UCSD-AML1 (cell line): Measurements from ENCODE around the gene HVCN1.
A peak's percentile ranks its signal among the peaks of the same experiment; 100 is the strongest.

ENCODE experiments used
- DNase-seq: peaks from one replicate; lab custom pipeline; 2025; ENCODE audit not compliant: unreplicated experiment; lab: John Stamatoyannopoulos, UW

HVCN1 gene

DNA sequence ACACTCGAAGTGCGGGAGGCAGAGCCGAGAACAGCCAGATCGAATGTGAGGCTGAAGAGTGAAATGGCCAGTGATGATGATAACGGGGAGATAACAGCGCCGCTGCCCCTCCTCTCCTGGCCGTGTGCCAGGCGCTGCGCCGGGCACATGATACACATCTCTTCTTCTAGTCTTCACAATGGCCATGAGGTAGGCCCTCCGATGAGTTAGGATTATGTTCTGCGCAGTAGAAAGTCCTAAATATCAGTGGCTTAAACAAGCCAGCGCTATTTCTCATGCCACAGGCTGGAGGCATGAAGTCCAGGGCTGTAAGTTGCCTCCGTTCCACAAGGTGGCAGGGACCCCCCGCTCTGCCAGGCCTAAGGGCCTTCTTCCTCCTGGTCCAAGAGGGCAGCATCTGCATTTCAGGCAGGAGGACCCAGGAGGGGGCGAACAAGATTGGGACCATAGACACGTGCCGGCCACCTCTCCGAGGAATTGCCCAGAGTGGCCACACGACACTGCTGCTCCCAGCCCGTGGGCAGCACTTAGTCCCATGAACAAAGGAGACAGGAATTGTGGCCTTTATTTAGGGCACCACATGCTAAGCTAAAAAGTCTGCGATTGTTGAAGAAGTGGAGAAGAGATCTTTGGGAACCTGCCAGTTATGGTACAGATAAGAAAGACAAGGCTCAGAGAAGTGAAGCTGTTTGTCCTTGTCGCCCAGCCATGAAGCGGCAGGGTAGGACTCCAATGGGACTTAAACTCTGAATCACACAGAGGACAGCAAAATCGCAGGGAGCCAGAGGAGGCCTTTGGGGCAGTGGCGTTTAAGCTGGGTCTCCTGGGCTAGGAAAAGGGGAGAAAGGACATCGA lies 10.9 kb upstream of the HVCN1 start:
- peak; percentile 31 for DNase-seq

- peak; percentile 83 for DNase-seq
Measured at GRCh38 chr12:110698171-110698902, 9.4 kb upstream of the HVCN1 start.

GRCh38 chr12:110697236-110697635 lies 8.3 kb upstream of the HVCN1 start:
- DNase-seq: no peak

DNA sequence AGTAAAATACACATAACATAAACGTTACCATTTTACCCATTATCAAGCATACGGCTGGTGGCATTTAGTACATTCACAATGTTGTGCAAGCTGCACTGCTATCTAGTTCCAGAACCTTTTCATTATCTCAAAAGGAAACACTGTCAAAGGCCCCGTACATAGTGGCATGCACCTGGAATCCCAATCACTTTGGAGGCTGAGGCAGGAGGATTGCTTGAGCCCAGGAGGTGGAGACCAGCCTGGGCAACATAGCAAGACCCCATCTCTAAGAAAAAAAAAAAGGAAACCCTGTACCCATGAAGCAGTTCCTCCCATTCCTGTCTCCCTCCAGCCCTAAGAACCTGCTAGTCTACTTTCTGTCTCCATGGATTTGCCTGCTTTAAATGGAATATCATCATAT lies 7.4 kb upstream of the HVCN1 start:
- no peak for DNase-seq

GRCh38 chr12:110694330-110694901 lies 5.5 kb upstream of the HVCN1 start:
- DNase-seq: peak; percentile 28

DNA sequence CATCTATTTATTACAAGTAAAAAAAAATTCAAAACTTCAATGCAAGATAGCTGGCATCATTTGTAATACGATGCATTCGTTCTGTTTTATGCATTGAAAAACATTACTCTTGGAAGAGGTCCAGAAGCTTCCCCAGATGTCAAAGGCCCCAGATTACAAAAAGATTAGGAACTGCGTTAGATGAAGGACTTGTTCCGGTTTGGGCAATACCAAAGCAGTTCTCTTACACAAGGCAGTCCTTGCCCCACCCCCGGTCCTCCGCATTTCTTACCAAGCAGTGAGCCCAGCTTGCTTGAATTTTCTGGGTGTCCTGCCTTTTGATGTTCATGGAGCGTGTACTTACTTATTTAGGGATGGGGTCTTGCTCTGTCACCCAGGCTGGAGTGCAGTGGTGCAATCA lies 4.8 kb upstream of the HVCN1 start:
- DNase-seq: peak; percentile 20

DNA sequence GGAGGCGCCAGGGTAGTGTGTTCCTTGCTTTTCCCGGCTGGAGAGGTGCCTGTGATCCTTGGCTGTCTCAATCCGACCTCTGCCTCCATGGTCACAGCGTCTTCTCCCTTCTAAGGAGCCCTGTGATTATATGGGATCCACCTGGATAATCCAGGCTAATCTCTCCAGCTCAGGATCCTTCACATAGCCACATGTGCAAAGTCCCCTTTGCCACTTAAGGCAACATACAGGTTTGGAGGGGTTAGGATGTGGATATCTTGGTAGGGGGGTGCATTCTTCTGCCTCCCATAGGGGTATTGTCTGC lies 1.2 kb upstream of the HVCN1 start:
- DNase-seq: no peak

- DNase-seq: peak; percentile 76
Measured at GRCh38 chr12:110689281-110690126, 589 bp upstream of the HVCN1 start.

- no peak for DNase-seq
Measured at GRCh38 chr12:110687396-110688169, 1.3 kb downstream of the HVCN1 start.

DNA sequence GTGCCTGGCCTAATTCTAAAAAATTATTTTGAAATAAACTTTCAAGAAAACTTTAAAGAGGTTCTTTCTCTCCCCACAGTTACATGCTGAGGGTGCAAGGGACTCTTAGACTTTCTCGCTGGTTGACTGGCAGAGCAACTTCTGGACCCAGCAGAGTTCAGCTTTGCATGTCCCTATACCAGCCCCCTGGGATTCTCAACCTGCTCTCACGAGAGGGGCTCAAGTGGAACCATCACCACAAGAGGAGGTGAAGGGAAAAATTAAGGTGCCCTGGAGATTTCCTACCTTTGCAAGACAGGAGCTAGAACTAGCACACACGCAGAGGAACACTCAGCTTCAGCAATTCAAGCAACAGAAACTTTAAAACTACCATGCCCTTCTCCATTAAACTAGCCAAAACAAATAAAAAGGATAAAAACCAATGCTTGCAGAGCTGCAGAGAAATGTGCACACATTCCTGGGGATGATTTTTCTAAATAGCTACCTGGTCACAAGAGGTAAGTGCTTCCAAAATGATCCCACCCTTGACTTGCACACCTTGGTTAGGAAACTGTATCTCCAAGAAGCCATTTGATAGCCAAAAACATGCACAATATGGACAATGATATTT lies 2.5 kb downstream of the HVCN1 start:
- no peak for DNase-seq

GRCh38 chr12:110684312-110684836 lies 4.5 kb downstream of the HVCN1 start:
- DNase-seq: no peak

DNA sequence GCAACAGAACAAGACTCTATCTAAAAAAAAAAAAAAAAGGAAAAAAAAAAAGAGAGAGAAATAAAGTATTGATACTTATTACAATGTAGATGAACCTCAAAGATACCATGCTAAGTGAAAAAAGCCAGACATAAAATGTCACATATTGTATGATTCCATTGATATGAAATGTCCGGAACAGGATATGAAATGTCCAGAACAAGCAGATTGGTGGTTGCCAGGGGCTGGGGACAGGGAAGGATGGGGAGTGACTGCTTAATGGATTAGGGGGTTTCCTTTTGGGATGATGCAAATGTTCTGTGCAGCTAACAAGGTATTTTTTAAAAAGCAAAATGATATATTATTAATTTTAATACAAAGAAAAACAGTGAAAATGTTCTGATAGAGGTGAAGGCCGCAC lies 5.0 kb downstream of the HVCN1 start:
- DNase-seq: no peak

GRCh38 chr12:110680032-110680431 lies 8.9 kb downstream of the HVCN1 start:
- no peak for DNase-seq

GRCh38 chr12:110679201-110679600 lies 9.7 kb downstream of the HVCN1 start:
- no peak for DNase-seq

DNA sequence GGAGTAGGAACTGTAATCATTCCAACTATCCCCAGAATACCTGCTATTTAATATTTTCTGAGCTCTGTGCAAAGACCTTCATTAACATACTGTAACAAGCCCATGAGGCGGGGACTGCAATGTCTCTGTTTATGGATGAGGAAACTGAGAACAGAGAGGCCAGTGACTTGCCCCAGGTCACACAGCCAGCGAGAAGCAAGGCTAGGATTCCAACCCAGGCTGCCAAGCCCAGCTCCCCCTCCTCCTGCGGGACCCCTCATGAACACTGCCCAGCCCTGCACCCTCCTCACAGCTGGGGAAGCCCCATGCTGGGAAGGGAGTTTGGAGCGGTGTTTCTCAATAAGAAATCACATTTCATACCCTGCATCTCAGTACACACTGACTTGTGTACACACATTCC lies 10.9 kb downstream of the HVCN1 start:
- no peak for DNase-seq

GRCh38 chr12:110677206-110677911 lies 11.6 kb downstream of the HVCN1 start:
- DNase-seq: peak; percentile 59

DNA sequence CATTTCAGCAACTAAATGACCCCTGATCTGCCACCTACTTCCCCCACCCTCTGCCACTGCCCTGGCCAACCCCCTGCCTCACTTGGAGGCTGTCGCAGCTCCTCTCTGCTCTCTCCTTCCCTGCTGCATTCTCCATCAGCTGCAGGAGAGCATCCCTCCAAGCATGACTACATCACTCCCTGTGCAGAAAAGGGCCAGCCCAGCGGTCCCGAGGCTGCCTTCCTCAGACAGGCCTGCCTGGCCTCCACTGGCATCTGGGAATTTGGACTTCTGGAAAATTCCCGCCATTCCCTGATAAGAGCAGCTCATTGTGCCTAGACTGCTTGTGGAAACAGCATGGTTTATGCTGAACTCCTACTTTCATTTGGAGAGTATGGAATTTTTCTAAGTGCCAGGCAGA lies 12.7 kb downstream of the HVCN1 start:
- DNase-seq: no peak

GRCh38 chr12:110670161-110670701 lies 18.7 kb downstream of the HVCN1 start:
- DNase-seq: no peak

- DNase-seq: no peak
Measured at GRCh38 chr12:110669193-110669502, 19.8 kb downstream of the HVCN1 start.
